GM18526 (cell line): ENCODE measurements around the gene C16orf46.

Experiments used
- POLR2A ChIP-seq: IDR thresholded peaks from 3 replicates; pipeline ENCODE4 v1.6.1; 2011; ENCODE audit not compliant: insufficient read length; ENCODE audit errors: extremely low read depth

C16orf46 gene

GRCh38 chr16:81040842-81041241 is 36.2 kb downstream of the C16orf46 start:
- no peak for TF ChIP-seq POLR2A

DNA sequence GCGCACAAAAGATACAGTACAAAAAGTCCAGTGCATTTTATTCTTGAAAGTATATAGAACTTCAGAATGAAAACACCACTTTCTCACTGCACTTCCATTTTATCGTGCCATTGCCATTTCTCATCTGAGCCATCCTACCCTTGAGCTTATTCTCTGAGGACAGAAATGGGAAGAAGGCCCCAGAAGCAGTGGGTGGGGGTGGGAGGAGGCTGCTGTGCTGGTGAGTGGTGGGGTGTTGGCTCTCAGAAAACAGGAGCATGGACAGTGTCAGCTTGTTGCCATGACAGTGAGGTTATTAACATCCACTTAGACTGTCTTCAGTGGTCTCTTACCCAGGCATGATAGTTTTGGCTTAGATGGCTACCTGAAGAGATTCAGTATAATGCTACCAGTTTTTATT is 36.9 kb downstream of the C16orf46 start:
- TF ChIP-seq POLR2A = no peak

- no peak for TF ChIP-seq POLR2A
These were observed 40.2 kb downstream of the C16orf46 start for GRCh38 chr16:81036751-81037350.

- no peak for TF ChIP-seq POLR2A
These were observed 40.9 kb downstream of the C16orf46 start for GRCh38 chr16:81035975-81036750.

GRCh38 chr16:81035398-81035974 is 41.6 kb downstream of the C16orf46 start, which contains the start of gene ATMIN:
Gene ATMIN (plus strand): TSS chr16:81035842. CDS start chr16:81035871, 29 bp downstream.
- TF ChIP-seq POLR2A = peak; percentile 53

DNA sequence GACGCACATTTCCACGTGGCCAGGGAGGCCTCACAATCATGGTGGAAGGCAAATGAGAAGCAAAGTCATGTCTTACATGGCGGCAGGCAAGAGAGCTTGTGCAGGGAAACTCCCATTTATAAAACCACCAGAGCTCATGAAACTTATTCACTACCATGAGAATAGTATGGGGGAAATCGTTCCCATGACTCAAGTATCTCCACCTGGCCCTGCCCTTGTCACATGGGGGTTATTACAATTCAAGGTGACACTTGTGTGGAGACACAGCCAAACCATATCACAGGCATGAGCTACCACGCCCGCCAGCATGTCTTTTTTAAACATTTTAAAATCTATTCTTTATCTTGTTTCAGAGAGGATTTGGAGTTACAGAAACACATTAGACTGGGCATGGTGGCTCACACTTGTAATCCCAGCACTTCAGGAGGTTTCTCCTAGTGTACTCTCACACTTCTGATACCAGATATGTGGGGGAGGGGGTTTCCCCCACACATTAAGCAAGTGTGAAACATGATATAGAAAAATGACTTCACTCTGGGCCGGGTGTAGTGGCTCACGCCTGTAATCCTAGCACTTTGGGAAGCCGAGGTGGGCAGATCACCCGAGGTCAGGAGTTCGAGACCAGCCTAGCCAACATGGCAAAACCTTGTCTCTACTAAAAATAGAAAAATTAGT is 47.0 kb downstream of the C16orf46 start:
- no peak for TF ChIP-seq POLR2A

GRCh38 chr16:81026429-81026828 is 50.6 kb downstream of the C16orf46 start:
- TF ChIP-seq POLR2A = no peak

DNA sequence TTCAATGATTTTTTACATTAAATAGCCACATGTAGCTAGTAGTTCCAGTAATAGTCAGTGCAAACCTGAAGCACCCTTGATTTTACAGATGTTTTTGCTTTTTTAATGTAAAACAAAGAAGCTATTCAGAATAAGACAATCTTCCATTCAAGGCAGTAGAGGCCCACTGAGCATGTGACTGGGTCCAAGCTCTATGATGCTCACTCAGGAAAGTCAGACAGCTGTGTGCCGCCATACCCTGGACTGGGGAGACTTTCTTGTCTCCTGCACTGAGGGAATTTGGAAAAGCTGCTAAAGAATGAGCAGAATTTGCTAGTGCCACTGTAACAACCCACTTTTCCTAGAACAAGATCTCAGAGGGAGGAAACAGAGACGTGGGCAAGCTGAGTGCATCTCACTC is 58.5 kb downstream of the C16orf46 start:
- TF ChIP-seq POLR2A = no peak

- TF ChIP-seq POLR2A = no peak
These were observed 62.4 kb downstream of the C16orf46 start for GRCh38 chr16:81014672-81015071.

DNA sequence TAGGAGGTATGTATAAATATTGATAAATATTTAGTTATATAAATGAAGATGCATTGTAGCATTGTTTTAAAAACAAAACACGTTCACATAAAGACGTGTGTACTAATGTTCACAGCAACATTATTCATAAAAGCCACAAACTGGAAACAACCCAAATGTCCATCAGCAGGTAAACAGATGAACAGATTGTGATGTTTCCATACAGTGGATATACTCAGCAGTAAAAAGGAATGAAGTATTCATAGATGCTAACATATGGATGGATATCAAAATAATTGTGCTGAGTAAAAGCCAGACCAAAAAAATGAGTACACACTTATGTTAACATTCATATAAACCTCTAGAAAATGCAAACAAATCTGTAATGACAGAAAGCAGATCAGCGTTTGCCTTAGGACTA is 64.1 kb downstream of the C16orf46 start:
- TF ChIP-seq POLR2A = no peak
